ENCODE data around the gene IGFBP7.
"Not testable (repeated sequence)": the region's sequence is repeated elsewhere in the genome, so short reads cannot be mapped to it uniquely, and the experiment has no call there.

IGFBP7 gene

GRCh38 chr4:57074744-57075143, 35.4 kb downstream of the IGFBP7 start:
- DNase-seq = no peak

- no peak for DNase-seq
Observed at GRCh38 chr4:57073559-57073958, 36.6 kb downstream of the IGFBP7 start.

- DNase-seq = no peak
Observed at GRCh38 chr4:57071326-57071725, 38.9 kb downstream of the IGFBP7 start.

DNA sequence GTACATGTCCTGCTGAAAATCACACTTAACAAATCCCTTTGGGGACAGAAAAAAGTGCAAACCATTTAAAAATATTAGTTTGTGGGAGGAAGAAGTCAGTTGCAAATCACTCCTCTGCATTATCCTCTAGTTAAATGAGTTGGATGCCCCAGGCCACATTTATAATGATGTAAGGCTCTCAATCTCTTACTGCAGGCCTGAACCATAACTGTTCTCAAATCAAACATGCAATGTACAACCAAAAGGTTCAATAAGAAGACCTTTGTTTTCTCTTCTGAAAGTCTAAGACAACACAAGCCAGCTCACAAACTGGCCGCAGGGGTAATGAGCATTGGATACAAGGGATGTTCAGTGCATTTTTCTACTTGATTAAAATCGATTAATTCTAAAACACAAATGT, 39.7 kb downstream of the IGFBP7 start:
- DNase-seq = no peak

- no peak for DNase-seq
Observed at GRCh38 chr4:57068237-57068981, 41.8 kb downstream of the IGFBP7 start.

DNA sequence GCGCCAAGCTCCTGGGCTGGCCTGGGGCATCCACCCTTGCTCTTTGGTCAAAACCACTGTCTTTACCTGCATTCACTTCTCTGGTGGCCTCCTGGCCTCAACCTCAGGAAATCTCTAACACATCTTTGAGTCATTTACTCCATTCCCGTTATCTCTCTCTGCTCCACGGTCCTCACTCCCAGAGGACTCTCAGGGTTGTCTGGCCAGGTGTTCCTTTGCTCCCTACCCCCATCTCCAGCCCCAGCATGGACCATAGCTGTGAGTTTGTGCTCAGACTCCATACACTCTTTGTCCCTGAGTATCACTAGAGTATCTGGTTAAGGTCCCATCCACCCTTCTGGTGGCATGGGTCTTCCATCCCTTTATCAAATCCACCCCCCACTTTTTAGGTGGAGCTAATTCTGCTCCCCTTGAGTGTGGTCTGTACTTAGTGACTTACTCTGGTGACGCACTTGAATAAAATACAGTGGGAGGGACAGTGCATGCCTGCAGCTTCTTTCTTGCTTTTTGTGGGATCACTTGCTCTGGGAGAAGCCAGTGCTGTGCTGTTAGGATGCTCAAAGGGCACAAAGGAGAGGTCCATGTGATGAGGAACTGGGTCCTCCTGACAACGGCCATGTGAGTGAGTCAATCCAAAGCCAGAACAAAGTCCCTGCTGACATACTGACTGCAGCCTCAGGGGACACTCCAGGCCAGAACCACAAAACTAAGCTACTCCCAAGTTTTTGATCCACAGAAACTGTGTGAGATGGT, 44.3 kb downstream of the IGFBP7 start:
- DNase-seq = no peak

- DNase-seq = no peak
Observed at GRCh38 chr4:57064811-57065711, 45.1 kb downstream of the IGFBP7 start.

DNA sequence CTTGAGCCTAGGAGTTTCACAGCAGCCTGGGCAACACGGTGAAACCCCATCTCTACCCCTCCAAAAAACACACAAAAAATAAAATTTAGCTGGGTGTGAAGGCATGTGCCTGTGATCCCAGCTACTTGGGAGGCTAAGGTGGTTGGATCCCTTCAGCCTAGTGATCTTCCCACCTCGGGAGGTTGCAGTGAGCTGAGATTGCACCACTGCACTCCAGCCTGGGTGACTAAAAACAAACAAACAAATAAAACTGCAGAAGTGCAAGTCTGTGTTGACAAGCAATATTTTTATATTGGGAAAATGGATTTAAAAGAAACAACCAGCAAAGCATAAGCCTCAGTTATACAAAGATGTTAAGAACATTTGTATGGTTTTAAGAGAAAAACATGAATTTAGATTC, 46.1 kb downstream of the IGFBP7 start:
- no peak for DNase-seq

DNA sequence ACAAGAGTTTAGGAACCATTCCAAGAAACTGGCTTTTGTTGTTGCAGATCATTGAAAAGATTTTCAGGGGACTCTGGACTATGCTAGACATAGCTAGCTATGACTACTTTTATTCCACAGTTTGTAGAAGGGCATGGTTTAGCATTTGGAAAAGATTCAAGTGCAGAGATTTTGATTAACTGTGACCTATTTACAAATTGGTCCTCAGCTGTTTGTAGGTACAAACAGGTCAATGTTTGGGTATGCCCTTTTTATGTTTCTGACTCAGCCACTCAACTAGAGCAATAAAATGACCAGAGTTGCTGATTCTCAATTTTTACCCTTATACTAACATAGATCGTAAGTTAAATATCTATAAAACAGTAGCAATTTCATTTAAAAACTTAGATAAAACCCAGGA, 46.7 kb downstream of the IGFBP7 start:
- DNase-seq = no peak

GRCh38 chr4:57061395-57061794, 48.8 kb downstream of the IGFBP7 start:
- DNase-seq = no peak

GRCh38 chr4:57060717-57061067, 49.5 kb downstream of the IGFBP7 start:
- DNase-seq = not testable (repeated sequence)

DNA sequence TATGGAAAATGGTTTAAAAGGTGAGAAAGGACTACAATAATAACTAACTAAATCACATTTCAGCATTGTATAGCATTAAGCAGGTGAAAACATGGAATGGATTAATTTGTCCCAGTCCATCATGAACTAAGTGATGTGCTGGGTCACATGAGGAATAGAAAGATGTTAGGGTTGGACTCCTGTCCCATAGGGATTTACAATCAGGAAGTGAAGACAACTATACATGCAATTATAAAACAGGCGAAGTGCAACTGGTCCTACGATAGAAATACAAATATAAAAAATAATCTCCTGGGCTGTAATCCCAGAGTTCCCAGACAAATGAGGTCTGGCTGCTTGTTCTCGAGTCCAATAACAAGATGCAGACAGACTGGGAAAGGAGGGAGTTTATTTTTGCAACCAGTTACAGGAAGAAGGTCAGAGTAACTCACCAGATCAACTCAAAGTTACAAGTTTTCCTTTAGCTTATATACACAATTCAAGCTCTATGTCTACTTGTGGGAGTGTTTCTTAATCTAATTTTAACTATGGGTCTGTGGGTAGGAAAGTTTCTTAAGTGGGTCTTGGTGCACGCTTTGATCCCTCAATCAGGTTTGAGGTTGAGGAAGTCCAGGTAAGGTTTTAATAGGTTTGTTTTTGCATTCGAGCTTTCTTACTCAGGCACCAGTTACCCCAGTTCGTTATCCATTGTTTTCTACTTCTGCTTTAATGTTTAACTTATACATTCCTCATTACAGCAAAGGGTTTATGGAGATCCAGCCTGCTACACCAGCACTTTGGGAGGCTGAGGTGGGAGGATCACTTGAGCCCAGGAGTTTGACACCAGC, 50.1 kb downstream of the IGFBP7 start:
- no peak for DNase-seq

DNA sequence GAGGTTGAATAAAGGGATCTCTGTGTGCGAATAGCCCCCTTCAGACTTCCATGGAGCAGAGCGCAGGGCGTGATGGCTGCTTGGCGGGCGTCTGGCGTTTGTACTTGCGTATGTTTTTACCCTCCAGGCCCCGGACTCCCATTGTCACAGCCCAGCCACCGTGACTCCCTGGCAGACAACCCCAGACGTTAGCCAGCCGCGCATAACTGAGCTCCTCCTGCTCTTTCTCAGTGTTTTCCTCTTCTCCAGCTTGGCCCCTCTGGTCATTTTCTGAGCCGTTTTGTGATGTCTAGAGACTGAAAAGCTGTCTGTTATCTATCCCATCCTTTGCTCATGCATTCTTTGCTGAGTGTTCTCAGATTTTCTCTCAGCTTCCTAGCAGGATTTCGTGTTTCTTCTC, 54.3 kb downstream of the IGFBP7 start:
- peak in 19 of 56 donors; percentile 4 to 51 (median 16) for DNase-seq

- DNase-seq = no peak
Observed at GRCh38 chr4:57053508-57053907, 56.7 kb downstream of the IGFBP7 start.

DNA sequence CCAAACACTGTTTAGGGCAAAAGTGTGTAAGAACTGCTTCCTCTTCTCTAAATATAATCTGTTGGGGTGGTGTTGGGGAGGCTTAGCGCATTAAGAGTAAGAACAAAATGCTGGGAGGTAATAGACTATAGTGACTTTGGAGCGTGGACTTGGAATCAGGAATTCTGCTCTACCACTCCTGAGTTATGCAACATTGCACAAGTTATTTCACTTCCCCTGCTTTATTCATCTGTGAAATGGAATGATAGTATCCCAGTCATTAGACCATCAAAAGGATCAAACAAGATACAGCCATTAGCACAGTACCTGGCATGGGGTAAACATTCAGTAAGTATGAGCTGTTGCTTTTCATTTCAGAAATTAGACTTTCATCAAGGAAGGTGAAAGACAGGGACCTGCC, 58.7 kb downstream of the IGFBP7 start:
- no peak for DNase-seq

DNA sequence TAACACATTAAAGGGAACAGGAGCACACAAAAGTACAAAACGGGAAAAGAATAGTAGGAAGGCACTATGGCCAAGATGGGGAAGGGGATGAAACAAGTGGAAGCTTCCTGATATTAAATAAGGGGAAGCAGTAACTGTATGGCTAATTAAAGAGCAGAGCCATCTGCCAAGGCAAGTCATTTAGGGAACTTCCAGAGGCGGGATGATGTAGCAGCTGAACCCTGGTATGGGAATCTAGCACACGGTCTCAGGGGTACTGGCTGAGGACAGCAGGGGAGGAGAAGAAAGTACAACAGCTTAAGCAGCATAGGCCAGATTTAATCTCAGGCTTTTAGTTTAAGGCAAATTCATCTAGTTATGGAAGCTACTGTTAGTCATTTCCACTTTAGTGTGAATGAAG, 59.1 kb downstream of the IGFBP7 start:
- DNase-seq = no peak

DNA sequence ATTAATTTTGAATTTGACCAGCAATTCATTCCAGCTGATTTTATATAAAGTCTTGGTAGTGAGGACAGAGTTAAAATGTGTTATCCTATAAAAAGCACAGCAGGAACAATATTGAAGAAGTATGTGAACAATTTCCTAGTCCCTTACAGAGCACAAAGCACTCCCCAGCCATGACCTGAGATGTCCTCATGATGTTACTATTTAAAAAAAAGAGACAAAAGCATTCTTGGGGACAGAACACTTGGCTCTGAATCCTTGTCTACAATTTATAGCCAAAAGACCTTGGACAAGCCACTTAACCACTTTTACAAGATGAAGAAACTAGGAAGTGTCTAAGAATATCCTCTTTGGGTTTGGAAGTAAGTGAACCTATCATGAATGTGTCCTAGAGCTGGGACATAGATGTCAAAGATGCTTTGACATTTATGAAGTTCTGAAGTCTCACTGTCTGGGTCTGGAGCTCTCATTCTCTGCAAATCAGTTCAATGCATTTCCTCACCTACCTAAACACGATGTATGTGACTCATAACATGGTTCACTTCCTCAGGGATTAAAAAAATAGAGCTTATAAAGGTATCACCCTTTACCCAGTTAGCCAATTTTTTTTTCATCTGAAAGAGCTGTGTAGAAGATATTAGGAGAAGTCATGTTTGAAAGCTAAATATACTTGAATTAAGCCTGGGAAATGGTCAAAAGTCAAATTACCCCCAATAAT, 61.4 kb downstream of the IGFBP7 start:
- DNase-seq = no peak

DNA sequence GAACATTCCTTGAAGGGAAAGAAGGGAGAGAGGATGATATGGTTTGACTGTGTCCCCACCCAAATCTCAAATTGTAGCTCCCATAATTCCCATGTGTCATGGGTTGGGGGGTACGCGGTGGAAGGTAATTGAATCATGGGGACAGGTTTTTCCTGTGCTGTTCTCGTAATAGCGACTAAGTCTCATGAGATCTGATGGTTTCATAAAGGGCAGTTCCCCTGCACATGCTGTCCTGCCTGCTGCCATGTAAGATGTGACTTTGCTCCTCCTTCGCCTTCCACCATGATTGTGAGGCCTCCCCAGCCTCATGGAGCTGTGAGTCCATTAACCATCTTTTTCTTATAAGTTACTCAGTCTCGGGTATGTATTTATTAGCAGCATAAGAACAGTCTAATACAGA, 63.1 kb downstream of the IGFBP7 start:
- not testable (repeated sequence) for DNase-seq

DNA sequence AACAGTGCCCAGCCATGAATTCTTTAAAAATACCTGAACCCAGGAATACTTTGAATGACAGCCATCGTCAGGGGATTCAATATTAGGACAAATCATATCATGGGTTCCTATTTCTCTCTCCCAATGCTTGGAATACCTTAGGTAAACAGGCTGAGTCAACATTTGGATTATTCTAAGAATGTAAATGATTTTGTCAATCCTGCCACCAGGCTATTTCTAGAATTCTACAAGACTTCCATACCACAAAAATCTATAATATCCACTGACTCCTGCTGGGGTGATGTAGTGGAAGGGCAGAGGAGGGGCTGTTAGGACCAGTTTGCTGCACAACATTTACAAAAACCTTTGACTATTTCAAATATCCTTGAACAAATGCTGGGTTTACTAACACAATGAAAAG, 65.2 kb downstream of the IGFBP7 start:
- no peak for DNase-seq

GRCh38 chr4:57044279-57044678, 65.9 kb downstream of the IGFBP7 start:
- DNase-seq = no peak
